ENCODE results near the gene RPL29.
"Not testable (repeated sequence)": the region's sequence is repeated elsewhere in the genome, so short reads cannot be mapped to it uniquely, and the experiment has no call there.

Gene RPL29

GRCh38 chr3:51995346-51996163 is at the start of gene RPL29:
Gene RPL29, minus strand, starts transcription at chr3:51995895. Its CDS starts 434 bp downstream, at chr3:51995461.
- peak; percentile 69 for DNase-seq

GRCh38 chr3:52044869-52045619 is 49.3 kb upstream of the RPL29 start:
- no peak for DNase-seq

- DNase-seq: no peak
These were observed 48.1 kb upstream of the RPL29 start for GRCh38 chr3:52043750-52044149.

- not testable (repeated sequence) for DNase-seq
These were observed 47.3 kb upstream of the RPL29 start for GRCh38 chr3:52043039-52043438.

- no peak for DNase-seq
These were observed 45.5 kb upstream of the RPL29 start for GRCh38 chr3:52041118-52041731.

- no peak for DNase-seq
These were observed 44.9 kb upstream of the RPL29 start for GRCh38 chr3:52040600-52040999.

- DNase-seq: no peak
These were observed 44.2 kb upstream of the RPL29 start for GRCh38 chr3:52039846-52040245.

- DNase-seq: no peak
These were observed 43.7 kb upstream of the RPL29 start for GRCh38 chr3:52039426-52039825.

GRCh38 chr3:52038227-52038626 is 42.5 kb upstream of the RPL29 start:
- DNase-seq: no peak

GRCh38 chr3:52037291-52037690 is 41.6 kb upstream of the RPL29 start:
- no peak for DNase-seq

- DNase-seq: no peak
These were observed 41.1 kb upstream of the RPL29 start for GRCh38 chr3:52036829-52037228.

GRCh38 chr3:52036222-52036694 is 40.6 kb upstream of the RPL29 start:
- DNase-seq: no peak

- DNase-seq: no peak
These were observed 39.0 kb upstream of the RPL29 start for GRCh38 chr3:52034651-52035050.

- DNase-seq: no peak
These were observed 38.5 kb upstream of the RPL29 start for GRCh38 chr3:52034212-52034611.

GRCh38 chr3:52033748-52034147 is 38.1 kb upstream of the RPL29 start:
- not testable (repeated sequence) for DNase-seq

- no peak for DNase-seq
These were observed 37.2 kb upstream of the RPL29 start for GRCh38 chr3:52032702-52033408.

GRCh38 chr3:52031896-52032295 is 36.2 kb upstream of the RPL29 start:
- no peak for DNase-seq

GRCh38 chr3:52030714-52031310 is 35.1 kb upstream of the RPL29 start:
- no peak for DNase-seq

GRCh38 chr3:52029535-52029934 is 33.8 kb upstream of the RPL29 start:
- no peak for DNase-seq

GRCh38 chr3:52029053-52029452 is 33.4 kb upstream of the RPL29 start:
- no peak for DNase-seq

- DNase-seq: no peak
These were observed 32.9 kb upstream of the RPL29 start for GRCh38 chr3:52028572-52028971.

GRCh38 chr3:52026041-52026440 is 30.3 kb upstream of the RPL29 start:
- DNase-seq: no peak

- no peak for DNase-seq
These were observed 29.8 kb upstream of the RPL29 start for GRCh38 chr3:52025453-52025852.
